Measurements from ENCODE around the gene EPHA2. TPM values are rescaled to one million over a fixed set of nuclear protein-coding genes. Genes with fewer than 3 reads are reported as not detected.

EPHA2 gene
- total and polyA plus RNA-seq, 2 experiments from 2014 or later = 7.5 to 51.2 TPM

GRCh38 chr1:16204634-16205333, 48.9 kb upstream of the EPHA2 start:
- Mint-ChIP-seq H3K4me3 (no peak overlapping the region; the same call in 2 of the 3 replicates), H3K36me3 (ENCODE audit: low read depth) (peaks cover 38% of the 10 kb centered on the region), H3K4me1 (peaks cover 24% of the 10 kb centered on the region), H3K27ac (no peak overlapping the region), H3K27me3 (ENCODE audit: insufficient read depth, low read depth, poor library complexity) (peaks cover 17% of the 10 kb centered on the region), H3K9me3 (no peaks in the 10 kb centered on the region)
- TF ChIP-seq ZNF114 (CRISPR knock-in tag; IDR thresholded peaks at IDR 0.05) (no peak), CTCF (conservative IDR thresholded peaks at IDR 0.05; ENCODE audit: low read depth in 2 of 2) (peak; percentile 55 to 79)
- H3K27ac ChIP-seq (ENCODE audit: low read depth) = no peak overlapping the region
- H3K36me3 ChIP-seq (ENCODE audit: insufficient read depth) = peaks cover 10% of the 10 kb centered on the region; the same call in 1 of the 2 replicates
- H3K9me2 ChIP-seq (ENCODE audit: insufficient read depth) = no peaks in the 10 kb centered on the region
- peaks cover 13% of the 10 kb centered on the region; the same call in 1 of the 2 replicates for H3K4me1 ChIP-seq (ENCODE audit: insufficient read depth)
- no peak overlapping the region for H3K4me3 ChIP-seq
- H2AFZ ChIP-seq = no peak overlapping the region
- DNase-seq (ENCODE audit: low spot score) (peak; percentile 73), ATAC-seq (peak; percentile 16)
- H3K79me2 ChIP-seq (replicated peaks; ENCODE audit: insufficient read depth) = peaks cover 8% of the 10 kb centered on the region; the same call in 1 of the 2 replicates
- H3K4me2 ChIP-seq = no peak overlapping the region
- H4K20me1 ChIP-seq (replicated peaks; ENCODE audit: insufficient read depth) = no peaks in the 10 kb centered on the region; the same call in 1 of the 2 replicates
- H3F3A ChIP-seq (replicated peaks; ENCODE audit: low read depth) = no peaks in the 10 kb centered on the region
- H3K27me3 ChIP-seq (ENCODE audit: insufficient read depth) = no peaks in the 10 kb centered on the region

DNA sequence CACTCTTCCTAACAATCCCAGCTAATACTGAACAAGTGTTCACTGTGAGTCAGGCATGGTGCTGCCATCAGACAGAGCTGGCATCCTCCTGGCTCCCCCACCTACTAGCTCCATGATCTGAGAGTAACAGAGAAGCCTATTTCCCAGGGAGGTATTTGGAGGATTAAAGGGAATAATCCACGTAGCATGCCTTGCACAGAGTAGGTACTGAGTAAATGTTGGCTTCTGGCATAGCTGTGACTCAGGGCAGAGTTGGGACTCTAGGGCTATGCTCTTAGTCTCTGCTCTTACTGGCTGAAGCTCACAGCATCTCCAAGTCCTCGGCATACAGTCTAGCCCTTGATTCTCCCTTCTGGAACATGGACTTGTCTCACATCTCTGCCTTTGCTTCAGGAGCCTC, 48.3 kb upstream of the EPHA2 start:
- Histone ChIP-seq H3K4me1 (ENCODE audit: insufficient read depth) (peaks cover 9% of the 10 kb centered on the region; the same call in 1 of the 2 replicates), H3K79me2 (replicated peaks; ENCODE audit: insufficient read depth) (peaks cover 3% of the 10 kb centered on the region; the same call in 1 of the 2 replicates), H3K4me3 (no peak overlapping the region), H3K9me2 (ENCODE audit: insufficient read depth) (no peaks in the 10 kb centered on the region), H3K27me3 (ENCODE audit: insufficient read depth) (no peaks in the 10 kb centered on the region), H3K36me3 (ENCODE audit: insufficient read depth) (peaks cover 10% of the 10 kb centered on the region; the same call in 1 of the 2 replicates), H3K27ac (ENCODE audit: low read depth) (no peak overlapping the region), H4K20me1 (replicated peaks; ENCODE audit: insufficient read depth) (no peaks in the 10 kb centered on the region; the same call in 1 of the 2 replicates), H3K4me2 (no peak overlapping the region), H2AFZ (no peak overlapping the region), H3F3A (replicated peaks; ENCODE audit: low read depth) (no peaks in the 10 kb centered on the region)
- Mint-ChIP-seq H3K36me3 (ENCODE audit: low read depth) (peaks cover 41% of the 10 kb centered on the region), H3K9me3 (no peaks in the 10 kb centered on the region), H3K27me3 (ENCODE audit: insufficient read depth, low read depth, poor library complexity) (peaks cover 15% of the 10 kb centered on the region), H3K4me3 (no peak overlapping the region), H3K4me1 (peaks cover 19% of the 10 kb centered on the region), H3K27ac (no peak overlapping the region)
- TF ChIP-seq CREB1 (CRISPR knock-in tag; IDR thresholded peaks at IDR 0.05; ENCODE audit: low read depth) (no peak), POLR2AphosphoS5 (IDR thresholded peaks at IDR 0.05; ENCODE audit: low read depth) (no peak), EZH2phosphoT487 (IDR thresholded peaks at IDR 0.05; ENCODE audit: unreplicated experiment) (no peak), STAT1 (IDR thresholded peaks at IDR 0.05; ENCODE audit: unreplicated experiment) (no peak), ZNF331 (CRISPR knock-in tag; IDR thresholded peaks at IDR 0.05; ENCODE audit: low read depth) (no peak), NANOG (IDR thresholded peaks at IDR 0.05; ENCODE audit: borderline replicate concordance) (no peak), ZNF114 (CRISPR knock-in tag; IDR thresholded peaks at IDR 0.05) (no peak), JUNB (IDR thresholded peaks at IDR 0.05; ENCODE audit: unreplicated experiment) (no peak), CTCF (conservative IDR thresholded peaks at IDR 0.05; ENCODE audit: low read depth in 2 of 2) (no peak)
- TF ChIP-seq, protein P1, sequence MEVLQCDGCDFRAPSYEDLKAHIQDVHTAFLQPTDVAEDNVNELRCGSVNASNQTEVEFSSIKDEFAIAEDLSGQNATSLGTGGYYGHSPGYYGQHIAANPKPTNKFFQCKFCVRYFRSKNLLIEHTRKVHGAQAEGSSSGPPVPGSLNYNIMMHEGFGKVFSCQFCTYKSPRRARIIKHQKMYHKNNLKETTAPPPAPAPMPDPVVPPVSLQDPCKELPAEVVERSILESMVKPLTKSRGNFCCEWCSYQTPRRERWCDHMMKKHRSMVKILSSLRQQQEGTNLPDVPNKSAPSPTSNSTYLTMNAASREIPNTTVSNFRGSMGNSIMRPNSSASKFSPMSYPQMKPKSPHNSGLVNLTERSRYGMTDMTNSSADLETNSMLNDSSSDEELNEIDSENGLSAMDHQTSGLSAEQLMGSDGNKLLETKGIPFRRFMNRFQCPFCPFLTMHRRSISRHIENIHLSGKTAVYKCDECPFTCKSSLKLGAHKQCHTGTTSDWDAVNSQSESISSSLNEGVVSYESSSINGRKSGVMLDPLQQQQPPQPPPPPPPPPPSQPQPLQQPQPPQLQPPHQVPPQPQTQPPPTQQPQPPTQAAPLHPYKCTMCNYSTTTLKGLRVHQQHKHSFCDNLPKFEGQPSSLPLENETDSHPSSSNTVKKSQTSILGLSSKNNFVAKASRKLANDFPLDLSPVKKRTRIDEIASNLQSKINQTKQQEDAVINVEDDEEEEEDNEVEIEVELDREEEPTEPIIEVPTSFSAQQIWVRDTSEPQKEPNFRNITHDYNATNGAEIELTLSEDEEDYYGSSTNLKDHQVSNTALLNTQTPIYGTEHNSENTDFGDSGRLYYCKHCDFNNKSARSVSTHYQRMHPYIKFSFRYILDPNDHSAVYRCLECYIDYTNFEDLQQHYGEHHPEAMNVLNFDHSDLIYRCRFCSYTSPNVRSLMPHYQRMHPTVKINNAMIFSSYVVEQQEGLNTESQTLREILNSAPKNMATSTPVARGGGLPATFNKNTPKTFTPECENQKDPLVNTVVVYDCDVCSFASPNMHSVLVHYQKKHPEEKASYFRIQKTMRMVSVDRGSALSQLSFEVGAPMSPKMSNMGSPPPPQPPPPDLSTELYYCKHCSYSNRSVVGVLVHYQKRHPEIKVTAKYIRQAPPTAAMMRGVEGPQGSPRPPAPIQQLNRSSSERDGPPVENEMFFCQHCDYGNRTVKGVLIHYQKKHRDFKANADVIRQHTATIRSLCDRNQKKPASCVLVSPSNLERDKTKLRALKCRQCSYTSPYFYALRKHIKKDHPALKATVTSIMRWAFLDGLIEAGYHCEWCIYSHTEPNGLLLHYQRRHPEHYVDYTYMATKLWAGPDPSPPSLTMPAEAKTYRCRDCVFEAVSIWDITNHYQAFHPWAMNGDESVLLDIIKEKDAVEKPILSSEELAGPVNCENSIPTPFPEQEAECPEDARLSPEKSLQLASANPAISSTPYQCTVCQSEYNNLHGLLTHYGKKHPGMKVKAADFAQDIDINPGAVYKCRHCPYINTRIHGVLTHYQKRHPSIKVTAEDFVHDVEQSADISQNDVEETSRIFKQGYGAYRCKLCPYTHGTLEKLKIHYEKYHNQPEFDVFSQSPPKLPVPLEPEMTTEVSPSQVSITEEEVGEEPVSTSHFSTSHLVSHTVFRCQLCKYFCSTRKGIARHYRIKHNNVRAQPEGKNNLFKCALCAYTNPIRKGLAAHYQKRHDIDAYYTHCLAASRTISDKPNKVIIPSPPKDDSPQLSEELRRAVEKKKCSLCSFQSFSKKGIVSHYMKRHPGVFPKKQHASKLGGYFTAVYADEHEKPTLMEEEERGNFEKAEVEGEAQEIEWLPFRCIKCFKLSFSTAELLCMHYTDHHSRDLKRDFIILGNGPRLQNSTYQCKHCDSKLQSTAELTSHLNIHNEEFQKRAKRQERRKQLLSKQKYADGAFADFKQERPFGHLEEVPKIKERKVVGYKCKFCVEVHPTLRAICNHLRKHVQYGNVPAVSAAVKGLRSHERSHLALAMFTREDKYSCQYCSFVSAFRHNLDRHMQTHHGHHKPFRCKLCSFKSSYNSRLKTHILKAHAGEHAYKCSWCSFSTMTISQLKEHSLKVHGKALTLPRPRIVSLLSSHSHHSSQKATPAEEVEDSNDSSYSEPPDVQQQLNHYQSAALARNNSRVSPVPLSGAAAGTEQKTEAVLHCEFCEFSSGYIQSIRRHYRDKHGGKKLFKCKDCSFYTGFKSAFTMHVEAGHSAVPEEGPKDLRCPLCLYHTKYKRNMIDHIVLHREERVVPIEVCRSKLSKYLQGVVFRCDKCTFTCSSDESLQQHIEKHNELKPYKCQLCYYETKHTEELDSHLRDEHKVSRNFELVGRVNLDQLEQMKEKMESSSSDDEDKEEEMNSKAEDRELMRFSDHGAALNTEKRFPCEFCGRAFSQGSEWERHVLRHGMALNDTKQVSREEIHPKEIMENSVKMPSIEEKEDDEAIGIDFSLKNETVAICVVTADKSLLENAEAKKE (CRISPR knock-in tag; IDR thresholded peaks at IDR 0.05) = no peak
- DNase-seq (ENCODE audit: low spot score) (no peak), ATAC-seq (no peak)

Data from GM23338 (cell line).